Measurements from ENCODE around the gene AP3B1.

- no peak for TF ChIP-seq CTCF (conservative IDR thresholded peaks at IDR 0.05; ENCODE audit: low read length)
- TF ChIP-seq EZH2phosphoT487 (IDR thresholded peaks at IDR 0.05; ENCODE audit: borderline replicate concordance, low read depth, low read length) = no peak
Observed at GRCh38 chr5:78260771-78261170, 33.7 kb downstream of the AP3B1 start.

Data from OCI-LY7 (cell line).